SU-DHL-6 (cell line): Measurements from ENCODE around the gene CORO2A.

Experiments used
- H2AFZ ChIP-seq: fragments of 200-600 bp; sonication (generic); 2 replicates; pipeline ENCODE4 v1.6.1; 2014; ENCODE audit warnings: low read depth, mild to moderate bottlenecking, moderate library complexity, mixed read lengths, antibody characterized with exemption, low read length; ENCODE audit not compliant: severe bottlenecking
- H3F3A ChIP-seq: fragments of 200-600 bp; shearing (Covaris generic); 2 replicates; pipeline ENCODE4 v1.6.0; 2016; ENCODE audit warnings: antibody characterized with exemption, mild to moderate bottlenecking; ENCODE audit not compliant: insufficient read depth
- H3K27ac ChIP-seq: fragments of 200-600 bp; sonication (generic); 2 replicates; pipeline ENCODE4 v1.5.1; 2016; ENCODE audit warnings: low read depth, mild to moderate bottlenecking, low read length, moderate library complexity, mixed read lengths
- H3K27me3 ChIP-seq: fragments of 200-600 bp; sonication (generic), shearing (Covaris generic); 2 replicates; pipeline ENCODE4 v1.6.0; 2014; ENCODE audit warnings: mild to moderate bottlenecking, low read length
- H3K36me3 ChIP-seq: fragments of 200-600 bp; sonication (generic); 2 replicates; pipeline ENCODE4 v1.6.1; 2014; ENCODE audit warnings: mild to moderate bottlenecking, low read length, mixed read lengths
- H3K4me2 ChIP-seq: fragments of 300-600, 200-600 bp; shearing (Covaris generic), sonication (generic); 2 replicates; pipeline ENCODE4 v1.6.0; 2014; ENCODE audit warnings: low read length, low read depth, mild to moderate bottlenecking; ENCODE audit not compliant: poor library complexity, severe bottlenecking
- H3K4me3 ChIP-seq: fragments of 200-600 bp; sonication (generic); 2 replicates; pipeline ENCODE4 v1.5.1; 2014; ENCODE audit warnings: antibody characterized with exemption, low read length, mild to moderate bottlenecking, mixed read lengths; ENCODE audit not compliant: insufficient read depth, poor library complexity, severe bottlenecking
- H3K79me2 ChIP-seq: fragments of 200-600 bp; sonication (generic); 2 replicates; pipeline ENCODE4 v1.6.1; 2014; ENCODE audit warnings: mild to moderate bottlenecking, low read length, moderate library complexity; ENCODE audit not compliant: insufficient read depth
- H3K9ac ChIP-seq: fragments of 200-600 bp; sonication (generic); 2 replicates; pipeline ENCODE4 v1.7.0; 2014; ENCODE audit warnings: mild to moderate bottlenecking, low read length
- H3K9me2 ChIP-seq: fragments of 200-600 bp; sonication (generic); replicated peaks from 2 replicates; pipeline ENCODE4 v1.6.1; 2014; ENCODE audit warnings: low read length; ENCODE audit not compliant: insufficient read depth
- H3K9me3 ChIP-seq: fragments of 200-600 bp; sonication (generic); 2 replicates; pipeline ENCODE4 v1.6.1; 2014; ENCODE audit warnings: low read length, mixed read lengths; ENCODE audit not compliant: insufficient read depth
- H4K20me1 ChIP-seq: fragments of 200-600 bp; sonication (generic); 2 replicates; pipeline ENCODE4 v1.6.1; 2014; ENCODE audit warnings: low read depth, mild to moderate bottlenecking, antibody characterized with exemption, low read length, moderate library complexity, mixed read lengths
- CTCF ChIP-seq: fragments of 200-600 bp; sonication (generic); IDR thresholded peaks from one replicate; pipeline ENCODE4 v1.5.1; 2017; ENCODE audit warnings: antibody characterized with exemption, mild to moderate bottlenecking, low read length, moderate library complexity; ENCODE audit not compliant: insufficient read depth, poor library complexity, severe bottlenecking
- EZH2phosphoT487 ChIP-seq: fragments of 200-600 bp; sonication (generic), shearing (Covaris generic); conservative IDR thresholded peaks from 2 replicates; pipeline ENCODE4 v1.6.1; 2018; ENCODE audit warnings: mild to moderate bottlenecking, antibody characterized with exemption, low read length, moderate library complexity, mixed read lengths

CORO2A gene

GRCh38 chr9:98159301-98159700 lies 33.1 kb downstream of the CORO2A start:
- no peak overlapping the region for H3K4me2 ChIP-seq
- no peak overlapping the region for H3K4me3 ChIP-seq
- no peak overlapping the region for H3K9ac ChIP-seq
- H4K20me1 ChIP-seq, result no peaks in the 10 kb centered on the region
- no peak overlapping the region for H2AFZ ChIP-seq
- H3K36me3 ChIP-seq, result no peaks in the 10 kb centered on the region
- no peak for TF ChIP-seq EZH2phosphoT487
- TF ChIP-seq CTCF, result no peak
- no peaks in the 10 kb centered on the region for H3K79me2 ChIP-seq
- no peaks in the 10 kb centered on the region for H3F3A ChIP-seq
- H3K27ac ChIP-seq, result no peak overlapping the region
- no peaks in the 10 kb centered on the region for H3K9me2 ChIP-seq
- H3K9me3 ChIP-seq, result no peaks in the 10 kb centered on the region
- H3K27me3 ChIP-seq, result no peaks in the 10 kb centered on the region

GRCh38 chr9:98158071-98158831 lies 34.2 kb downstream of the CORO2A start:
- H2AFZ ChIP-seq, result no peak overlapping the region
- no peak overlapping the region for H3K4me3 ChIP-seq
- TF ChIP-seq CTCF, result no peak
- no peak for TF ChIP-seq EZH2phosphoT487
- H3K36me3 ChIP-seq, result no peaks in the 10 kb centered on the region
- H3K27me3 ChIP-seq, result no peaks in the 10 kb centered on the region
- H3K79me2 ChIP-seq, result no peaks in the 10 kb centered on the region
- H3K9ac ChIP-seq, result no peak overlapping the region
- no peaks in the 10 kb centered on the region for H3K9me2 ChIP-seq
- H3K27ac ChIP-seq, result no peak overlapping the region
- H3K4me2 ChIP-seq, result no peak overlapping the region
- H4K20me1 ChIP-seq, result no peaks in the 10 kb centered on the region
- H3F3A ChIP-seq, result no peaks in the 10 kb centered on the region
- no peaks in the 10 kb centered on the region for H3K9me3 ChIP-seq

- Histone ChIP-seq H4K20me1 (no peaks in the 10 kb centered on the region), H3K27ac (no peak overlapping the region), H3K9ac (no peak overlapping the region), H3K4me2 (no peak overlapping the region), H3K9me2 (no peaks in the 10 kb centered on the region), H3K27me3 (no peaks in the 10 kb centered on the region), H3K4me3 (no peak overlapping the region), H3F3A (no peaks in the 10 kb centered on the region), H3K79me2 (no peaks in the 10 kb centered on the region), H3K36me3 (no peaks in the 10 kb centered on the region), H2AFZ (no peak overlapping the region), H3K9me3 (no peaks in the 10 kb centered on the region)
- no peak for TF ChIP-seq EZH2phosphoT487
- no peak for TF ChIP-seq CTCF
These were observed 35.1 kb downstream of the CORO2A start for GRCh38 chr9:98157372-98157771.
